Activated CD4-positive, alpha-beta T cell treated with anti-CD3 and anti-CD28 coated beads, Interleukin-2, amount 50 U/mL, for 48 hours (primary cell): ENCODE measurements around the gene KRT75.

Experiments
- DNase-seq, 2 experiments: peaks; one replicate each; pipeline ENCODE4 v3.0.0-alpha.2; 2020

The KRT75 gene

DNA sequence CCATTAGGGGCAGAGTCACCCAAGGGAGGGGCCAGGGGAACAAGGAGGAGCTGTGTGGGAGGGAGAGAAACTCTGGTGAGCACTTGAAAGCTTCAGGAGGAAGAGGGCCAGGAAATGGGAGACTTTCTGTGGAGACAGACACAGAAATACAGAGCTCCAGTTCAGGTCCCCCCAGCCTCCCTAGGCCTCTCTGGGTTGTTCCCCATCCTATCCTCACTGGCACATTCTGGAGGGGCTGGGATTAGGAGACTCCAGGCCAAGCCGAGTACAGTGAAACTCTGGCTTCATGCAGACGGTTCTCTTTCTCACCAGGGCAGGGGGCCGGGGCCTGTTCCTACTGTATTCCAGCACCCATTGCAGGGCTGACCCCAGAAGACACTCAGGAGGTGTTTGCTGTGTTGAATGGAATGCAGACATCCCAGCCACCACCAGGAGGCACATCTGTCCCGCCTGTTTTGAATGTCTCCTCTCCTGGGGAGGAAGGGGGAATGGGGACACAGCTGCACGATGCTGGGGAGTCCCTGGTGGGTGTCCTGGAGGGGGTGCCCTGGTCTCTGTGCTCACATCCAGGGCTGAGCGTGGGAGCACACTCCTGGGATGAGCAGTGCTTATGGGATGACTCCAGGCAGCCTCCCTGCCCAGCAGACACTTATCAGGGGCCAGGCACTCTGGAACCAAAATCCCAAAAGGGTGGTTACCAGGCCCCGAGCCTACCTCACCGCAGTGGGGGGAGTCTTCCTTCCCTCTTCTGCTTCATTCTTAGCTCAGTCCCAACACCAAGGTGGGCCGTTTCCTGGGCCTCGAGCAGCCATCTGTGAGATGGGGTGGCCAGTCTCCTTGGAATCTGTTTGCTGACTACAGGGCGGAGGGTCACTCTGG, 43.2 kb downstream of the KRT75 start:
- peak; percentile 5 to 12 for DNase-seq

DNA sequence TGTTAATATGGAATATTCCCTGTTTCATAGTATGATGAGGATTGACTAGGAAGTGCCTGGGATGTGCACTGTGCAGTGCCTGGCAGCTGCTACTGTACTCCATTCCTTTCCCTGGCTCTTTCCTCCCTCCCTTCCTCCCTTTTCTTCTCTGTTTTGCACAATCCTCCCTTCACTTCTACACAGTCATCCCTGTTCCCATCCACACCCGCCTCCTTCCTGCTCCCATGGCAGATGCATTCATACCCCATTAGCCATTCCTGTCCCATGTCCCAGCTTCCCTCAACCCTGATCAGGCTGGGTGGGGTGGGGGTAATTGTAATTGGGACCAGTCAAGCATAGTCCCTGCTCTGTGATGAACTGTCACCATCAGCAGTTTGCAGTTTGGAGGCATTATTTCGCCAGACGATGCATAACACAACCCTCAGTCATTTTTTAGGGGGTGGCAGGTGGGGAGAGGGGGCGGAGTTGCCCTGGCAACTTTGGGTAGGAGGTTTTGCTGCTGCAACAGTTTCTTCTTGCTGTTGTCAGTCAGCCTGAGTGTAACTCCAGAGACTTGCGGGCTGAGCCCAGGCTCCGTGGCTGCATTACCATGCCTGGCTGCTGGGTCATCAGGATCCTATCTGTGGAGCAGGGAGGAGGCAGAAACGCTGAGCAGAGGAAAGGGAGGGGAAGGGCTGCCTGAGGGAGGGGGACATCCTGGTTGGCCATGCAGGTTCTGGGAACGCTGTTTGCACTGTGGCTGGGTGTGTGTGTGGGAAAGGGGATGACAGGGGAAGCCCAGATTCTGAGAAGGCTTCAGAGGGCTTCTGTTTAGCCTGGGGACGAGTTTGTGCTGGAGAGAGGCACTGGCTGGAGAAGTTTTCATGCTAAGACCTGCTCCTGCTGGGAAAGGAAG, 44.6 kb downstream of the KRT75 start:
- no peak for DNase-seq

DNA sequence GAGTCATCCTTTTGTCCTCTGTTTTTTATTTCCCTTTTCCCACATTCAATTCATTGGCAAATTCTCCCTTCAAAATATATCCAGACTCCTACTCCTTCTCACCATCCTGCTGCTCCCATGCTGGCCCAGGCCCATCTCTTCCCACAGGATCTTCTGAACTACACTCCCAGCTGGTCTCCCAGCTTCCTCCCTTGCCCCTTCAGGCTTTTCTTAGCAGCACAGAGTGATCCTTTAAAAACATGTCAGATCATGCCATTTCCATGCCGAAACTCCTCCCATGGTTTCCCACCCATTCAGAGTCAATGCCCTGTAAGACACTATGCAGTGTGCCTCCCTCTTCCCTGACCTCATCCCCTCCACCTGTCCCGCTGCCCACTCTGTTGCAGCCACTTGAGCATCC, 46.3 kb downstream of the KRT75 start:
- no peak for DNase-seq

DNA sequence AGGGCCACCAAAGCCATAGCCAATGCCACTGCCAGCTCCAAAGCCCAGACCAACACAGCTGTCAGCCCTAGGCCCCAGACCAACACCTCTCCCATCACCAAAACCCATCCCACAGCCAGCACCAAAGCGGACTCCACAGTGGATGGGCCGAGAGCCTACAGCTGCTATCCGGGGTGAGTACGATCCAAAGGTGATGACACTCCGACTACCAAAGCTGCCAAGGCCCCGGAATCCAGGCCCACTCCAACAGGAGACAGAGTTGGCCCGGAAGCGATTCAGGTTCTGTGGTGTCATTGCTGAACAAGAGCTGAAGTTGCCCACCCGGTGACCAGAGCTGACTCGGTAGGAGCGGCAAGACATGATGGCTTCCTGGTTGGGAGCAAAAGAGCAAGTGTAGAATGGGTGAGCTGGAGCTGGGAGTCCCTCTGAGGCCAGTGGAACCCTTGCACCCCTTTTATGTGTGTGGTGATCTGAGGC, 48.9 kb downstream of the KRT75 start, which contains the start of gene KRT84:
TSS of gene KRT84 (minus strand) at position 427 of the 477 bp plus-strand sequence. CDS start at position 360, 67 bp downstream.
- no peak for DNase-seq

DNA sequence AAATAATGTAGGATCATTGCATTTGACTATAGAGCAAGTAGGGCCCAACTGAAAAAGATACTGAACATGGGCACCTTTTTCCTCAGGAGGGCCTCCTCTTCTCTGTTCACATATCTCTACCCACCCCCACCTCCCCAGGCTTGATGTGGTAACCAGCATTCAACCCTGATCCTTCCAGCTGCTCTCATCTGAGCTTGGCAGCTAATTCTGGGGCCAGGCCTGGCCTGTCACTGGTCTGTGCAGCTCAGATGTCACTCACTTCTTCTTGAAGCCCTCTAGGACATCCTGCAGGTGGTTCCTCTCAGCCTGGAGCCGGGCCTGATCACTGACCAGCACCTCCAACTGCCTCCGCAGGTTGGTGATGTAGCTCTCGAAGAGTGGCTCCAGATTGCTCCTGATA, 50.8 kb downstream of the KRT75 start:
- no peak for DNase-seq

DNA sequence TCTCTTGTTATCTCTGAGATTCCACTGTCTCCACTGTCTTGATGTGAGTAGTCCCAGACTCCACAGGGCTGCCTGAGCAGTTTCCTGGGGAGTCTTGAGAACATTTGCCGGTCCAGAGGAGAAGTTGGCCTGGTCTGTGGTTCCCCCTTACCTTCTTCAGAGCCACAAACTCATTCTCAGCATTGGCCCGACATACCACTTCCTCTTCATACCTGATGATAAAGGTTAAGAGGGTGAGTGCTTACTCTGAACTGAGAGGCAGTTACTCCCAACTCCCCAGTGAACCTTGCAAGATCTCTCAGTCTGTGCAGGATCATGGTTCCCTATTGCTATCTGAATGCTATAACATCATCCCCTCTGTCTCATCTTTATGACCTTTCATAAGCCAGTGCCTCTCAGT, 51.3 kb downstream of the KRT75 start:
- no peak for DNase-seq

DNA sequence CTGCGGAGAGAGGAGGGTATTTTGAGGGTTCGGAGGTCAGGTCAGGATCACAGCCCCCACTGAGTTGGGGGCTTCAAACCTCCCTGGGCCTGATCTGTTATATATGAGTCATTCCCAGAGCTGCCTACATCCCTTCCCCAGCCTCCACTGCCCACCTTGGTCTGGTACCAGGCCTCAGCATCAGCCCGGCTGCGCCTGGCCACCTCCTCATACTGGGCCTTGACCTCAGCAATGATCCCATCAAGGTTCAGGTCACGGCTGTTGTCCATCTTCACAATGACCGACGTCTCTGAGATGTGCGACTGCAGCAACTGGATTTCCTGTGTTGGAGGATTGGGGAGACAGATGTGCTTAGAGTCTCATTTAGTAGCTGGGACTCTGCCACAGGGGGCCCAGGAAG, 53.0 kb downstream of the KRT75 start:
- no peak for DNase-seq

DNA sequence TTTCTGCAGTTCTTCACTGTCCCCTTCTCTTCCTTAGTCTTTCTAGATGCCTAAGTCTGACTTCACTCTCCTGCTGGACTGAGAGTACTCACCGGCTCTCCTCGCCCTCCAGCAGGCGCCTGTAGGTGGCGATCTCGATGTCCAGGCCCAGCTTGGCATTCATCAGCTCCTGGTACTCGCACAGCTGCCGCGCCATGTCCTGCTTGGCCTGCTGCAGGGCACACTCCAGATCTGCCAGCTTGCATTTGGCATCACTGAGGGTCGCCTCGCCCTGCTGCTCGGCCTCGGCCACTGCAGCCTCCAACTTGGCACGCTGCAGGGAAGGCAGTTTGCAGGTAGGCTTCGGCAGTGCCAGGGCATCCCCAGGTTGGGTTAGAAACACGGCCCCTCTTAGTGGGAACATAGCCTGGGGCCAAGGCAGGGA, 53.9 kb downstream of the KRT75 start:
- peak; percentile 19 to 28 for DNase-seq

DNA sequence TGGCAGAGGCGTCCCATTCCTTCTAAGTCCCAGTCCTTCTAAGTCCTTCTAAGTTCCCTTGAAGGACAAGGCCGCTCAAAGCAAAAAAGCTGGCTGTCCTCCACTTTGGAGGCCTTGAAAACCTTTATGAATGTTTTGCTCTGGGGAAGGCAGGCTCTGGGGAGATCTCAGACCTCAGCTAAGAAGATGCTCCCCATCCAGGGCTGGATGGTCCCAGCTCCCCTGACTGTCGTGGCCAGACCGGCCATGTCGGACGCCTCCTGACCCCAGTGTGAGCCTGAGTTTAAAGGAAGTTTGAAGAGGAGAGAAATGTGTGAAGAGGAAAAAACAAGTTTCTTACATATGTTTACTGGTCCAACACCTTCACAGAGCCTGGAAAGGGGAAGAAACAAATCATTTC, 54.6 kb downstream of the KRT75 start:
- no peak for DNase-seq

DNA sequence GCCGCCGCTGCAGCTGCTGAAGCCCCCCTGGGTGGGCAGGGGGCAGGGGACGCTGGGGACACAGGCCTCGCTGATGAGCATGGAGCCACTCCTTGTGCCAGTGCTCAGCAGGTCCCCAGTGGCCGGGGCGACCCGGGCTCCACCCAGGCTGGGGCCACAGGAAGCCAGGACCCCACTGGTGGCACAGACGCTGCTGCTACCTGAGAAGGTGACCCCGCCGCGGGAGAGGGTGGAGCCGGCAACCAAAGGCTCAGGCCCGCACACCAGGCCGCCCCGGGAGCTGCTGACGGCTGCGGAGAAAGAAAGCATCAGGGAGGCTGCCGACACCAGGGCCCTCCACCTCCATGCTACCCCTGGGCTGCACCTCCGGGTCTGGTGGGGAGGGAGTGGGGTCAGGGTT, 56.1 kb downstream of the KRT75 start:
- no peak for DNase-seq

DNA sequence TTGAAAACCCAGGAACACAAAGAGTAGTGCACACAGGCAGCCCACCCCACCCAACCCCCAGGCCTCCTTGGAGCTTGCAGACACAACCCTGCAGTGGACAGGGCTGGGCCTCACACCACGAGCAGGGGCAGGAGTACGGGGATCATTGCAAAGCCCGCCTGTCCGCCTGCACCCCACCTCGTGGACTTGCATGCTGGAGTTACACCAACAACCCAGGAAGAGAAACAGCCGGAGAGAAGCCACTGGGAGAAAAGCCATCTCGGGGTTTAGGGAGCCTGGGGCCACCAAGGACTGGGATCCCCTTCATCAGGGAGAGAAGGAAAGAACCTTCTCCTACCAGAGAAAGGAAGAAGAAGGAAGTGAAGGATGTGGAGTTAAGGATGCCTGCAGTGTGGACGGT, 56.9 kb downstream of the KRT75 start:
- DNase-seq: no peak
